NCI-H2107 treated with DMSO at 0.1 percent for 48 hours (cell line): ENCODE results near the gene USP10.
"Not testable (repeated sequence)": the region's sequence is repeated elsewhere in the genome, so short reads cannot be mapped to it uniquely, and the experiment has no call there.

Experiments used
- DNase-seq: peaks from one replicate; lab custom pipeline; 2025; ENCODE audit not compliant: unreplicated experiment; lab: John Stamatoyannopoulos, UW

Gene USP10

GRCh38 chr16:84672276-84673202 is 27.3 kb upstream of the USP10 start:
- no peak for DNase-seq

GRCh38 chr16:84673203-84673535 is 26.6 kb upstream of the USP10 start:
- no peak for DNase-seq

DNA sequence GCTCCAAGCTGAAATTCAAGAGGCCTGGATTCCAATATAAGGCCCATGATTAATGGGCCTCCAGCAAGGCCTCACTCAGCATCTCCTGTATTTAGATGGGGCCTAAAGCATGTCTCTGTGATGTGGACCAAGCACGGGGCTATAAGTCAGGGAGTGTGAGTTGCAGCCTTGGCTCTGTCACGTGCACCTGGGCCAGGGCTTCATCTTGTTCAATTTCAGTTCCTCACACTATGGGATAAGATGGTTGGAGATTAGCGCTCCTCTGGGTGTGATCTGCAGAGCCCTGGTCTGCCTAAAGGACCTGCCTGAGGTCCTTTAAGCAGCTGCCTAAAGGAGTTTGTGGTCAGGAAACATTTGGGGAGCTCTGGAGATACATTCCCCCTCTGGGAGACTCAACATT is 26.2 kb upstream of the USP10 start:
- no peak for DNase-seq

- DNase-seq, result no peak
Observed at GRCh38 chr16:84675423-84675822, 24.4 kb upstream of the USP10 start.

GRCh38 chr16:84675884-84676283 is 23.9 kb upstream of the USP10 start:
- DNase-seq, result no peak

DNA sequence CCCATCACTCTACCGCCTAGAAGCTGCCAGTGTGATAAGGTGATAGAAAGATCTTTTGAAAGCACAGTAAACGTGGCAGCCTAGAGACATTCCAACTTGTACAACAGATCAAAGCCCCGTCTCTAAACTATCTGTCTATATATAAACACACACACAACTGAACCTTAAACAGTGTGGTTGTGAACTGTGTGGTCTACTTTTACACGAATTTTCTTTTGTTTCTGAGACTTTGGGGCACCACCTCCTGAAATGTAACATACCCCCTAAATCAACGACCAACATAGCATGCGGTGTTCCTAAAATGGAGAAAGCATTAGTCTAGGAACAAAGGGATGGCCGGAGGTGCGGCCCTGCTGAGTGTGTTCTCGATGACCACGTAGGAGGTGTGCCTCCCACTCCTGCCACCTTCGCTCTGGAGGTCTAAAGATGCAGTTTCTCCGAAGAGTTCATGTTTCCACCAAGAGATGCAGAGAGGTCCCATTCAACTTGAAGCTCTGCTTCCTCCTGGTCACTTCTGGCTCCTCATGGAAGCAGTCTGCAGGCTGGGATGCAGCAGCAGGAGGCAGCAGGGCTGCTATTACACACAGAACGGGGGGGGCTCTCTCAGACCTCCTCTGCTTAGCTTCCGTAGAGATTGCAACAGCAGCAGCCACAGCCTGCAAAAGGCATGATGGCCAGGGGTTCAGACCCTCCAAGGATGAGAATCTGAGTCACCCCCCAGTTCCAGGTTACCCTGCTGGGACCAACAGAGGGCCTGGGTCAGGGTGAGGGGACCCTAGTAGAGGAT is 22.6 kb upstream of the USP10 start:
- no peak for DNase-seq

GRCh38 chr16:84677849-84678248 is 22.0 kb upstream of the USP10 start:
- DNase-seq, result no peak

DNA sequence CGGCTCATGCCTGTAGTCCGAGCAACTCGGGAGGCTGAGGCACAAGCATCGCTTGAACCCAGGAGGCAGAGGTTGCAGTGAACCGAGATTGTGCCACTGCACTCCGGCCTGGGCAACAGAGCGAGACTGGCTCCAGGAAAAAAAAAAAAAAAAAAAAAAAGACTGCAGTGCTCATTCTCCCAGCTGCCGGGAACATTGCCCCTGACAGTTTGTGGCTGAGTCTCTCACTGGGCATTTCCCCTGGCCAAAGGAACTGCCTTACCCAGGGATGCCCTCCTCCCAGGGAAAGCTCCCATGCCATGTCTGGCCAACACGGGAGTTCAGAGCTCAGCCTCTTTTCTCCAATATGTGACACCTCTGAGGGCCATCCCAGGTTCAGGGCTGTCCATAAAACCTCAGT is 21.3 kb upstream of the USP10 start:
- no peak for DNase-seq

DNA sequence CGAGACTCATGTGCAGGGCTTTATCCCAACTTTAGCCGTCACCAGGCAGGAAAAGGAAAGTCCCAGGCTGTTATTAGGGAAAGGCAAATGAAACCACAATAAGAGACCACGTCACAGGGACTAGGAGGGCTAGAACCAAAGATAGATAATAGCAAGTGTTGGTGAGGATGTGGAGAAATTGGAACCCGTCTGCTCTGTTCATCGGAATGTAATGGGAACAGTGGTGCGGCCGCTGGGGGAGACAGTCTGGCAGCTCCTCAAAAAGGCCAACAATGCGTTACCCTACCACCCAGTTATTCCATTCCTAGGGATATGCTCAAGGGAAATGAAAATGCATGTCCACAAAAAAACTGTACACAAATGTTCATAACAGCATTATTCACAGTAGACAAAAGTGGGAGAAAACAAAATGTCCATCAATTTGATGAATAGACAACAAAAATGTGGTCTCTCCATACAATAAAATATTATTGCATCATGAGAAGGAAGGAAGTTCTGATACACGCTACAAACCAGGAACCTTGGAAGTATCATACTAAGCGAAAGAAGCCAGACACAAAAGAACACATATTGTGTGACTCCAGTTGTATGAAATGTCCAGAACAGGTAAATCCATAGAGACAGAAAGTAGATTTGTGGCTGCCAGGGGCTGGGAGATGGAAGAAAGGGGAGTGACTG is 19.5 kb upstream of the USP10 start:
- no peak for DNase-seq

DNA sequence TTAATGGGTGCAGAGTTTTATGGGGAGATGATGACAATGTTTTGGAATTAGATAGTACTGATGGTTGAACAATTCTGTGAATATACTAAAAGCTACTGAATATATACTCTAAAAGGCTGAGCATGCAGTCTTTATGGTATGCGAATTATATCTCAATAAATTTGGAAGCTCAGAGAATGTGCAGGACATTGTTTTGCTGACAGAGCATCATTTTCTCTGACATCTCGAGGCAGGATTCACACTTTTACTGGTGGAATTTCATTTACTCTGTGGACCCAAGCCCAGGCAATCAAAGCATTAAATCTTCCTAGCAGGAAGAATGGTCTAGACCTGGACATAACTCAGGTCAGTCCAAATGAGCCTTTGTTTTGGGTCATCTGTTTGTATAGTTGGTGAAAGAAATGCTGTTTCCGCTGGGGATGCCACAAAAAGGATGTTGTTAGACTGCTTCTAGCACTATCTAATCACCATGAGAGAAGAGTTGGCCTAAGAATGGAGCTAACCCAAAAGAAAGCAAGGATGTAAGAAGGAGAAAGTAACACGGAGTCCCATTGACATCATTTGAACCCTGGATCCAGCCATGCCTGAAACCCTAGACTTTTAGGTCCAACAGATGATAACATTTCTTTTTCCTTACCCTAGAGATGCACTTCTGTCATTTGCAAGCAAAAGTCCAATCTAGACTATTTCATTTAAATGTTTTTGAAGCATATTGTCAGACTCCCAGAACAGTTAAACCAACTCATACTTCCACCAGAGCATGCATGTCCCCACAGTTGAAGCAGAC is 18.8 kb upstream of the USP10 start:
- no peak for DNase-seq

DNA sequence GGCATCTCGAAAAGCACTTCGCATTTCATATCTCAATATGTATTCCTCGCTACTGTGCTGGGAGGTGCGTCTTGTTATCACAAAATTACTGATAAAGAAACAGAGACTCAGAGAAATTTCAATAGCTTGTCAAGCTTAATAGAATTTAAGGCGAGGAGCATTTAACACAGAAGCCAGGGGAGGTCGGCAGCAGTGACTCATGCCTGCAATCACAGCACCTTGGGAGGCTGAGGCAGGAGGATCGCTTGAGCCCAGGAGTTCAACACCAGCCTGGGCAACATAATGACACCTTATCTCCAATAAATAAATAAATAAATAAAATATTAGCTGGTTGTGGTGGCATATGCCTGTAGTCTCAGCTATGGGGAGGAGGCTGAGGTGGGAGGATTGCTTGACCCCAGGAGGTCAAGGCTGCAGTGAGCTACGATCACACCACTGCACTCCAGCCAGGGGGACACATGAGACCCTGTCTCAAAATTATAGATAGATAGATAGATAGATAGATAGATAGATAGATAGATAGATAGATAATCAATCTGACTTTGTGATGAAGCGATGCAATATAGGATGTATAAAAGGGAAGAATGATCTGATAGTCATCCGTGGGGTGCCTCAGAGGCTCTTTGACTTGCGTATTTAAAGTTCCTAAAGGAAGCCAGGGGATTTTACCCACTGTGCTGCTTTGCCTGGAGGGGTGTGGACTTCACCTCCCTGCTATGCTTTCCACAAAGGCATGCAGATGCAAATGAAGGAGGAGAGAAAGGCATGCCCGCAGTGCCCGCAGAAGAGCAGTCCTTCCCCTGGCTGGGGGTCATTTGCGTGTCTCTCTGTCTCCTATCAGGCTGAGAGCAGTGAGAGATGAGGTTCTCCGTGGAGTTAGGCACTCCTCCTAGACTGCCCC is 15.9 kb upstream of the USP10 start:
- DNase-seq, result no peak

- no peak for DNase-seq
Observed at GRCh38 chr16:84684592-84684965, 15.2 kb upstream of the USP10 start.

DNA sequence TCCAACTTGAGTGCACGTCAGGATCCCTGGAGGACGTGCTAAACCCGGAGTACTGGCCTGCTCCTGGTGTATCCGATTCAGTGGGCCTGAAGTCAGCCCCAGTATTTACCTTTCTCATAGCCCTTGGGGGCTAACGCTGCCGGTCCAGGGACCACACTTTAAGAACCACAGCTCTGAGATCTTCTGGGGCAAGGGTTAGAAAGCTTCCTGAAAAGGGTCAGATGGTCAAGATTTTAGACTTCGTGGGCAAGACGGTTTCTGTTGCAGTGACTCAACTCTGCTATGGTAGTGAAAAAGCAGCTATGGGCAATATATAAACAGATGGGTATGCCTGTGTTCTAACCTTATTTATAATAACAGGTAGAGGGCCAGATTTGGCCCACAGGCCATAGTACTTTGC is 14.6 kb upstream of the USP10 start:
- no peak for DNase-seq

DNA sequence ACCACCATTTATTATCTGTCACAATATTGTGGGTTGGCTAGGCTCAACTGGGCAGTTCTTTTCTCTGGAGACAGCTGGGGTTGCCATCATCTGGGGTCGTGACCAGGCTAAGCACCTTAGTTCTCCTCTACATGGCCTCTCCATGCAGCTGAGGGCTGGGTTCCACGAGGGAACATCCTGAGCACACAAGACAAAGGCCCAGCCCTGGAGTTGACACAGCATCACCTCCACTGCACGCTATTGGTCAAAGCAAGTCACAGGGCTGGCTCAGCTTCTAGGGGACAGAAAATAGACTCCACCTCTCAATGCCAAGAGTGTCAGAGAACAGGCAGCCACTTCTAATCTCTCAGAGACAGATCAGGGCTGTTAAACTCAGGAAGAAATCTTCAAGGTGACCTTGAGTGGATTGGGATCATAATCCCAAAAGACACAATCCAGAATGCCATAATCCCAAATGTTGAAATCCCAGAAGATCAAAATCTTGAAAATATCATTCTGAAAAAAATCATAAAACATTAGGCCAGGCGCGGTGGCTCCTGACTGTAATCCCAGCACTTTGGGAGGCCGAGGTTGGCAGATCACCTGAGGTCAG is 13.0 kb upstream of the USP10 start:
- no peak for DNase-seq

GRCh38 chr16:84687715-84688114 is 12.1 kb upstream of the USP10 start:
- DNase-seq, result no peak

DNA sequence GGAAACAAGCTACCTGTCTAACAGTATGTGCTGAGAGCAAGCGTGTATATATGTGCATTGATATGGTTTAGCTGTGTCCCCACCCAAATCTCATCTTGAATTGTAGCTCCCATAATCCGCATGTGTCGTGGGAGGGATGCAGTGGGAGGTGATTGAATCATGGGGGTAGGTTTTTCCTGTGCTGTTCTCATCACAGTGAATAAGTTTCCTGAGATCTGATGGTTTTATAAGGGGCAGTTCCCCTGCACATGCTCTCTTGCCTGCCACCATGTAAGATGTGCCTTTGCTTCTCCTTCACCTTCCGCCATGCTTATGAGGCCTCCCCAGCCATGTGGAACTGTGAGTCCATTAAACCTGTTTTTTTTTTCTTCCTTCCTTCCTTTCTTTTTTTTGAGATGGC is 11.6 kb upstream of the USP10 start:
- DNase-seq, result not testable (repeated sequence)

DNA sequence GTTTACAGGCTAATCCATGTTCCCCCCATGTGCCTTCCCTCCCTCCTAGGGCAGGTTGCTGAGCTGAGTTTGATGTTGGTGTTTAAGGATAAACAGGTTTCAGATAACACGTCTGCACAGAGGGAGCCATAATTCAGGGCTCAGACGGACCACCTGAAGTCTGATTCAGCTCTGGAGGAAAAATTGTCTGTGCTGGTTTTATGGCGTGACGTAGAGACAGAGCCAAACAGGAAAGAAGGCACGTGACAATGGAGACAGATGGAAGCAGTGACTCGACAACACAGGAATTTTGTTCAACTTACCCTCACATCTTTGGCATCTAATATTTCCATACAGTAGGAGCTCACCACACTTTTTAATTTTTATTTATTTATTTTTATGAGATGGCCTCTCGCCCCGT is 10.7 kb upstream of the USP10 start:
- DNase-seq, result no peak

DNA sequence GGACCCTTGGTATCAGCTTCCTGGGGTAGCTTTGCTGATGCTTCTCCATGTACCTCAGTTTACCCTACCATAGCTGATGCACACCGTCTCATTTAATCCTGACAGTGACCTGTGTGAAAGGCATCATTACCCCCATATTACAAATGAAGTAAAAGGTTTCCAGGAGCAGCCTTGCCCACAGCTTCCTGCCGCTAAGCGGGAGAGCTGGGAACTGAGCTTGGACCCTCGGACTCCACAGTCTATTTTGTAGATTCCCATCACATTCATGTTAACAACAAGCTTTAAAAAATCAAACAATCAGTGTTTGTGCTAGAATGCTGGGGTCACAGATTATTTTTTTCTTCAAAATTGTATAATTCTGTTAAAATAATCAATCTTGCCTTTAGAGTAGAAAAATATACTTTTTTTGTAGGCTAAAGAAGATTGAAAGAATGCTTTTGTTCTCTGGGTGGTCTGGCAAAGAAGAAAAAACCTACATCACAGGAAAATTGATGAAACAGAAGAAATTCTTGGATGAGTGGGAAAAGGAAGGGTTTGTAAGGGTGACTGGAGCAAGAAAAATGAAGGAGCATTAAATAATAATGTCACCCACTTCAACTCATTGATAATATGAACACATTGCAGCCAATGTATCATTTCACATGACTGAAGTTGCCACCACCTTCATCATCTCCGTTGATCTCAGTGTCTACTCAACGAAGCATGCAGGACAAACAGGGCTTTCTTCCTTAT is 9.5 kb upstream of the USP10 start:
- no peak for DNase-seq
